Muscle layer of colon (tissue), 2 donors: ENCODE data around the gene RFC3.
"Not testable (repeated sequence)": the region's sequence is repeated elsewhere in the genome, so short reads cannot be mapped to it uniquely, and the experiment has no call there.

ENCODE experiments used
- H3K27ac ChIP-seq: one replicate; pipeline ENCODE4 v1.7.0; 2013; ENCODE audit warnings: low read depth, mild to moderate bottlenecking, low read length, moderate library complexity
- H3K27me3 ChIP-seq, 2 donors: one replicate each; pipeline ENCODE4 v1.7.0; 2013; ENCODE audit warnings: low read length in 2 of 2, mild to moderate bottlenecking in 2 of 2; ENCODE audit not compliant: insufficient read depth in 2 of 2, control insufficient read depth in 1 of 2
- H3K36me3 ChIP-seq: one replicate; pipeline ENCODE4 v1.7.0; 2013; ENCODE audit warnings: mild to moderate bottlenecking, low read length; ENCODE audit not compliant: insufficient read depth
- H3K4me1 ChIP-seq: one replicate; pipeline ENCODE4 v1.7.0; 2013; ENCODE audit warnings: mild to moderate bottlenecking, low read length; ENCODE audit not compliant: insufficient read depth
- H3K4me3 ChIP-seq, 2 donors: one replicate each; pipeline ENCODE4 v1.7.0; 2013; ENCODE audit warnings: low read length in 2 of 2, low read depth in 1 of 2, mild to moderate bottlenecking in 1 of 2, moderate library complexity in 1 of 2
- H3K9ac ChIP-seq: one replicate; pipeline ENCODE4 v1.7.0; 2013; ENCODE audit warnings: low read length
- H3K9me3 ChIP-seq: one replicate; pipeline ENCODE4 v1.7.0; 2013; ENCODE audit warnings: mild to moderate bottlenecking, low read length
- donor health status: abdominal sarcoma.
- donor health status: Adenocarcinoma of cecum.

RFC3 gene

GRCh38 chr13:33817901-33818706 lies at the start of gene RFC3:
RFC3 (plus strand) TSS chr13:33818149; CDS start chr13:33818179, 30 bp downstream.
- H3K36me3 ChIP-seq, result no peaks in the 10 kb centered on the region
- peak within 1 kb of the TSS; percentile 92 to 98 for H3K4me3 ChIP-seq
- no peaks in the 10 kb centered on the region for H3K4me1 ChIP-seq
- no peaks in the 10 kb centered on the region for H3K27me3 ChIP-seq
- H3K9ac ChIP-seq, result peak within 1 kb of the TSS; percentile 47
- H3K9me3 ChIP-seq, result no peaks in the 10 kb centered on the region
- peak within 1 kb of the TSS; percentile 67 for H3K27ac ChIP-seq

GRCh38 chr13:33771296-33771695 lies 46.7 kb upstream of the RFC3 start:
- Histone ChIP-seq H3K27ac (no peak overlapping the region), H3K36me3 (no peaks in the 10 kb centered on the region), H3K4me1 (peaks cover 8% of the 10 kb centered on the region), H3K9me3 (no peaks in the 10 kb centered on the region), H3K9ac (no peak overlapping the region), H3K4me3 (no peak overlapping the region), H3K27me3 (no peaks in the 10 kb centered on the region)

GRCh38 chr13:33773790-33774462 lies 44.0 kb upstream of the RFC3 start:
- Histone ChIP-seq H3K4me1 (peaks cover 8% of the 10 kb centered on the region), H3K27me3 (no peaks in the 10 kb centered on the region), H3K4me3 (no peak overlapping the region), H3K9ac (no peak overlapping the region), H3K9me3 (no peaks in the 10 kb centered on the region), H3K36me3 (no peaks in the 10 kb centered on the region), H3K27ac (no peak overlapping the region)

- Histone ChIP-seq H3K27me3 (no peaks in the 10 kb centered on the region), H3K9me3 (no peaks in the 10 kb centered on the region)
Measured at GRCh38 chr13:33775339-33776108, 42.4 kb upstream of the RFC3 start.

GRCh38 chr13:33776239-33776881 lies 41.6 kb upstream of the RFC3 start:
- no peaks in the 10 kb centered on the region for H3K36me3 ChIP-seq
- H3K9me3 ChIP-seq, result no peaks in the 10 kb centered on the region
- H3K4me3 ChIP-seq, result no peak overlapping the region
- H3K4me1 ChIP-seq, result peaks cover 8% of the 10 kb centered on the region
- no peak overlapping the region for H3K9ac ChIP-seq
- no peaks in the 10 kb centered on the region for H3K27me3 ChIP-seq
- no peak overlapping the region for H3K27ac ChIP-seq

More at GRCh38 chr13:33775339-33776108, 42.4 kb upstream of the RFC3 start:
- no peaks in the 10 kb centered on the region for H3K36me3 ChIP-seq
- H3K4me3 ChIP-seq, result no peak overlapping the region
- no peak overlapping the region for H3K27ac ChIP-seq
- H3K4me1 ChIP-seq, result peaks cover 8% of the 10 kb centered on the region
- H3K9ac ChIP-seq, result no peak overlapping the region

- H3K9ac ChIP-seq, result no peak overlapping the region
- no peaks in the 10 kb centered on the region for H3K9me3 ChIP-seq
- H3K27me3 ChIP-seq, result no peaks in the 10 kb centered on the region
- H3K36me3 ChIP-seq, result no peaks in the 10 kb centered on the region
- H3K27ac ChIP-seq, result no peak overlapping the region
- H3K4me1 ChIP-seq, result no peaks in the 10 kb centered on the region
- H3K4me3 ChIP-seq, result no peak overlapping the region
Measured at GRCh38 chr13:33782631-33783030, 35.3 kb upstream of the RFC3 start.

GRCh38 chr13:33783212-33783611 lies 34.7 kb upstream of the RFC3 start:
- H3K4me3 ChIP-seq, H3K27me3 ChIP-seq, H3K9ac ChIP-seq, H3K4me1 ChIP-seq, H3K27ac ChIP-seq, H3K9me3 ChIP-seq, H3K36me3 ChIP-seq: not testable (repeated sequence)

- Histone ChIP-seq H3K9me3 (no peaks in the 10 kb centered on the region), H3K4me3 (no peak overlapping the region), H3K4me1 (no peaks in the 10 kb centered on the region), H3K27ac (no peak overlapping the region), H3K27me3 (no peaks in the 10 kb centered on the region), H3K9ac (no peak overlapping the region), H3K36me3 (no peaks in the 10 kb centered on the region)
Measured at GRCh38 chr13:33784738-33785137, 33.2 kb upstream of the RFC3 start.

- Histone ChIP-seq H3K27me3 (no peaks in the 10 kb centered on the region), H3K36me3 (no peaks in the 10 kb centered on the region), H3K9me3 (no peaks in the 10 kb centered on the region), H3K4me1 (no peaks in the 10 kb centered on the region), H3K27ac (no peak overlapping the region), H3K4me3 (no peak overlapping the region), H3K9ac (no peak overlapping the region)
Measured at GRCh38 chr13:33785384-33785783, 32.6 kb upstream of the RFC3 start.

GRCh38 chr13:33787051-33787591 lies 30.8 kb upstream of the RFC3 start:
- Histone ChIP-seq H3K4me3 (peak overlapping the region in 1 of 2 donors; percentile 34), H3K9ac (no peak overlapping the region), H3K27ac (no peak overlapping the region), H3K4me1 (no peaks in the 10 kb centered on the region), H3K27me3 (no peaks in the 10 kb centered on the region), H3K36me3 (no peaks in the 10 kb centered on the region), H3K9me3 (no peaks in the 10 kb centered on the region)
